Testis (tissue), 2 donors: ENCODE data around the gene AUTS2.

ENCODE experiments used
- CTCF ChIP-seq, 3 experiments: fragments of 450-650 bp in 2 of 3; fragments of 200-600 bp in 1 of 3; sonication (generic) in 1 of 3; IDR thresholded peaks; one replicate each; pipeline ENCODE4 v1.5.1; 2016 to 2019; ENCODE audit warnings: antibody characterized with exemption in 3 of 3, mild to moderate bottlenecking in 2 of 3, moderate library complexity in 1 of 3
- POLR2A ChIP-seq: fragments of 450-650 bp; IDR thresholded peaks from one replicate; pipeline ENCODE4 v1.6.1; 2017; ENCODE audit warnings: antibody characterized with exemption, mild to moderate bottlenecking, moderate library complexity

GRCh38 chr7:69585169-69585568 is 13.1 kb upstream of the AUTS2 start:
- TF ChIP-seq CTCF (IDR thresholded peaks at IDR 0.05): no peak
- no peak for TF ChIP-seq POLR2A
